Fibroblast of skin of scalp (primary cell): ENCODE measurements around the gene IFIT5.
"Not testable (repeated sequence)": the region's sequence is repeated elsewhere in the genome, so short reads cannot be mapped to it uniquely, and the experiment has no call there.

Experiments used
- DNase-seq: peaks from one replicate; pipeline ENCODE4 v3.0.0-alpha.2; 2013

IFIT5 gene

DNA sequence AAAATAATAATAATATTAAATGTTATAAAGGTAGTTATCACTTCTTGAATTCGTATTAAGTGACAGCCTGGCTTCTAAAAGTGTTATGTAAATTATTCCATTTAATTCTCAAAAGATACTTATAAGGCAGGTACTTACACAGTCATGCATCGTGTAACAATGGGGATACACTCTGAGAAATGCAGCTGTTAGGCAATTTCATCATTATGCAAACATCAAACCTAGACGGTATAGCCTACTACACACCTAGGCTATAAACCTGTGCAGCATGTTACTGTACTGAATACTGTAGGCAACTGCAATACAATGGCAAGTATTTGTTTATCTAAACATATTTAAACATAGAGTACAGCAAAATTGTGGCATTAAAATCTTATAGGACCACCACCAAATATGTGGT, 20.5 kb upstream of the IFIT5 start:
- DNase-seq, result no peak

GRCh38 chr10:89395141-89395540, 19.2 kb upstream of the IFIT5 start:
- DNase-seq, result no peak

GRCh38 chr10:89398003-89398749, 16.2 kb upstream of the IFIT5 start:
- DNase-seq, result peak; percentile 51

GRCh38 chr10:89399956-89400355, 14.4 kb upstream of the IFIT5 start:
- no peak for DNase-seq

- DNase-seq, result no peak
Measured at GRCh38 chr10:89403043-89403442, 11.3 kb upstream of the IFIT5 start.

GRCh38 chr10:89404104-89405047, 10.0 kb upstream of the IFIT5 start:
- no peak for DNase-seq

GRCh38 chr10:89406178-89406577, 8.2 kb upstream of the IFIT5 start:
- DNase-seq, result not testable (repeated sequence)

DNA sequence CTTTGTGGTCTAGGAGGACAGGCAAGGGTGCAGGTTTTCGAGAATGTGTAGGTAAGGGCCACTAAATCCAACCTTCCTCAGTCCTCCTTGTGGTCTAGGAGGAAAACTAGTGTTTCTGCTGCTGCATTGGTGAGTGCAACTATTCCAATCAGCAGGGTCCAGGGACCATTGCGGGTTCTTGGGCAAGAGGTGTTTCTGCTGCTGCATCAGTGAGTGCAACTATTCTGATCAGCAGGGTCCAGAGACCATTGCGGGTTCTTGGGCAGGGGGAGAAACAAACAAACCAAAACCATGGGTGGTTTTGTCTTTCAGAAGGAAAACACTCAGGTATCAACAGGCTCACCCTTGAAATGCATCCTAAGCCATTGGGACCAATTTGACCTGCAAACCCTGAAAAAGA, 6.6 kb upstream of the IFIT5 start:
- DNase-seq, result not testable (repeated sequence)

GRCh38 chr10:89409282-89409681, 5.1 kb upstream of the IFIT5 start:
- not testable (repeated sequence) for DNase-seq

GRCh38 chr10:89410551-89410950, 3.8 kb upstream of the IFIT5 start:
- not testable (repeated sequence) for DNase-seq

DNA sequence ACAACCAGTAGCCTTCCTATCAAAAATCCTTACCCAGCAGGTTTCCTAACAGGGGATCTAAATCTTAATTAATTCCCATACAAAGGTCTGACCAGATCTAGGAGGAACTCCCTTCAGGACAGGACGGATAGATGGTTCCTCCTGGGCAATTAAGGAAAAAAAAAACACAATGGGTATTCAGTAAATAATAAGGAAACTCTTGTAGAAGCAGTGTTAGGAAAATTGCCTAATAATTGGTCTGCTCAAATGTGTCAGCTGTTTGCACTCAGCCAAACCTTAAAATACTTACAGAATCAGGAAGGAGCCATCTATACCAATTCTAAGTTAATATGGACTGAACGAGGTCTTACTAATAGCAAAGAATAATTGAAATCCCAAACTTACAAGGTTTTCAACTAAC, 3.2 kb upstream of the IFIT5 start:
- DNase-seq, result not testable (repeated sequence)

GRCh38 chr10:89412276-89412675, 2.1 kb upstream of the IFIT5 start:
- not testable (repeated sequence) for DNase-seq

DNA sequence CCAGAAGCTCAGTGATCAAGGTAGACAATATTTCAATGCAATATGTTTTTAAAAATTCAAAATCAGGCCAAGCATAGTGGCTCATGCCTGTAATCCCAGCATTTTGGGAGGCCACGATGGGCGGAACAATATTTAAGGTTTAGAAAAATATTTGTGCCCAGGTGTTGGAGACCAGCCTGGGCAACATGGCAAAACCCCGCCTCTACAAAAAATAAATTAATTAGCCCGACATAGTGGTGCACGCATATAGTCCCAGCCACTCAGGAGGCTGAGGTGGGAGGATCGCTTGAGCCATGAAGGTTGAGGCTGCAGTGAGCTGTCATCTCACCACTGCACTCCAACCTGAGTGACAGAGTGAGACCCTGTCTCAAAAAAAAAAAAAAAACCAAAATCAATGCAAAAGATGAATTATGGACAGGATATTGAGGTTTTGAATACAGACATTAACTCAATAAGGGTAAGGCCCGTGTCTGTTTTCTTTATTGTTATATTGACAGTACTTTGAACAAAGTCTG, 913 bp upstream of the IFIT5 start:
- DNase-seq, result no peak

GRCh38 chr10:89414879-89415821, 782 bp downstream of the IFIT5 start:
- peak; percentile 60 for DNase-seq

DNA sequence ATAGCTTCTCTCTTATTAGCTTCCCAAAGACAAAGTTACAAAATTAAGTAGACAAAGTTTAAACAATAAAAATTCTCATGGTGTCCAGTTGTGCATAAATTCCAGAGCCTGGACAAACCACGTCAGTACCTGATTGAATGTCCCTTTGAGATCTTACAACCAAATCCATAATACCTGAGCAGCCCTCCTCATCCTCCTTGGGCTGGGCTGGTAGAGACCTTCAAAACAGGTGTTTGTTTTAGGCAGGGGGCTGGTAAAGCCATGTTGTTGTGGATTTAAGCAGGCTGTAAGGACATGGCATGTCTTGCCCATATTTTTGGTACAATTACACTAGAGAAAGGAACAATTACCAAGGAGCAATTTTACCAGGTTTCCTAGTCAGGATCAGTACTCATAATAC, 2.1 kb downstream of the IFIT5 start:
- DNase-seq, result no peak

DNA sequence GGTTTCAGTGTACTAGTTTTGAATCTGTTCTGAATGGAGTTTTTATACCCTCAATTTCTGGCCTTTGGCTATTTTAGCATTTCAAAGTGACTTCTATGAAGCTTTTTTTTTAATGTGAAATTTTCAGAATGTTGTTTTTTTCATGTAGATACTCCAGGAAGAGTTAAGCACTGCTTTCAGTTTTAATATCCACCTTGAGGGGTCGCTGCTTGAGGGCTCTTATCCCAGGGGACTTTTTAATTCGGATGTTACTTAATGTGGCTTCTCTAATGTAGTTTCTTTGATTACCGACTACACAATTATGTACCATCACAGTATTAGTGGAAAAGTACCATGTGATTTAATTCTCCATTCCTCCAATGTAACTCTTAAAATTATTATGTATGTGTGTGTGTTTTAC, 5.2 kb downstream of the IFIT5 start:
- DNase-seq, result peak; percentile 25

- no peak for DNase-seq
Measured at GRCh38 chr10:89421018-89421476, 6.7 kb downstream of the IFIT5 start.

GRCh38 chr10:89425000-89425399, 10.6 kb downstream of the IFIT5 start:
- no peak for DNase-seq

DNA sequence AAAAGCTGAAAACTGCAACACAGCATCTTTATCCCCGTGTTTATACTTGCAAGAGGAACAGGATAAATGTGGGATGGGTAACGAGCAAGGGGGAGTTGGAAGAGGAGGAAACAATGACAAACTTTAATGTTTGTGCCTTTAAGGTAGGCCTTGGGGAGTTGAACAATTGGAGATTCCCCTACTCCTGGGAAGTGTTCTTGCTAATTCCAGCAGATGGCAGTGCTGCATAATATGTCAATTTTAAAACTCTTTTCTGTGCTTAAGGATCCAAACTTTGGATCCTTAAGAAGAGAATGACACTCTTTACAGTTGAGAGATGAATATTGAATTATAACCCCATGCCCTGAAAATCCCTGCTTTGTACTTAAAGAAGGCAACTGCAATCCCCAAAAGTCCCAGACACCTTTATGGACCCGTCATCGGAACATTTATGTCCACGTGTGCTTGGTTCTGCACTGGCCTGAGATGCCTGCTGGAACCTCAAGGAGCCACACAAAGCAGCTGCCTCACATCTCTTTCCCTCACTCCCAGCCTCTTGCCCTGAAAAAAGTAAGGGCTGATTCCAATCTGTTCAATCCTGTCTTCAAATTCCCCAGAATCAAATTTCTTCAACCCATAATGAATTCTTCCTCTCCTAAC, 12.0 kb downstream of the IFIT5 start:
- DNase-seq, result peak; percentile 67

DNA sequence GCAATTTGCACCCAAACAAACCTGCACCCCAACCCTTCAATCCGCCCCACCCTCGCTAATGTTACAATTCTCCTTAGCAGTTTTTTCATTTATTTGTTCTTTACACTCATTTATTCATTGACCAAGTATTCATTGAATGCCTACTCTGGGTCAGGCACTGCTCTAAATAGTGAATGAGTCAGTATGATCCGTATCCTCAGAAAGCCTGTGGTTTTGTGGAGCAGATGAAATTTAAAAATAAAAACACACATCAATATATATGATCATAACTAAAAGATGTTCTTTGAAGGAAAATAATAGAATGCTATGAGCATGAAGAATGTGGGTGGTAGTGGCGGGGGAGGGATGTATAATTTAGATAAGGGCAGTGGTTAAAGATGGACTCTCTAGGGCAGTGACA, 13.3 kb downstream of the IFIT5 start:
- peak; percentile 84 for DNase-seq

DNA sequence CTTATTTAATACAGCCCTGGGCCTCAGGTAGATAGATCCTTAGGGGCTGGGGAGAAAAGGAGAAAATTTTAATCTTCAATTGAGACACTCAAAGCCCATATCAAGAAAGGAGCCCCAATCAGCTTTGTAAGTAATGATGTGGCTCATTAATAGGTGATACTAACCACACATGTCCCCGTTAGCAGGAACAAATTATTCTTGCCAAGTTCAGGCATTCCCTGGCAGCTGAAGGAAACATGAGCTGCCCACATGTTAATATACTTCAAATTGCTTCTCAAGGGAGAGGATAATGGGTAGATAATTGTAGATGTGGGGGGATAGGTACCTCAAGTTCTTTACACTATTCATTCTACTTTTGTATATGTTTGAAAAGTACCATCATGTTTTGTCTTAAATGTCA, 14.5 kb downstream of the IFIT5 start:
- DNase-seq, result no peak

DNA sequence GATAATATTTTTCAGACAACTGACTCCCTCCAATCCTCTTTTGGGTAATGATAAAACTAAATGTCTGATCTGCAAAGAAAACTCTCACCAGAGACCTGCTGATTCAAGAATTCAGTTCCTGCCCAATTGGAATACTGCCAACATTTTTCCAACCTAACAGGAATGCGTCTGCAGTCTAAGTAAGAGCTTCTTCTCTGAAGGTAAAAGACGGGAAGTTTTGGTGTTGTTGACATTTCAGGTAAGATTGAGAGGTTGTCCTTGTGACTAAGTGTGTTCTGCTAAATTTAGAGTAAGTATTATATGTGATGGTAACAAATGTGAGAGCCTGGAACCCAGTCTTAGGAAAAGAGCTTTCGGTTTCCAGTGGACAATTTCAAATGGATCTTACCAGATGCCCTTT, 17.6 kb downstream of the IFIT5 start:
- DNase-seq, result peak; percentile 69
